Measurements from ENCODE around the gene ASB18. TPM values are rescaled to one million over a fixed set of nuclear protein-coding genes. Genes with fewer than 3 reads are reported as not detected.

The ASB18 gene
- total RNA-seq, 4 donors from 2014 or later: not detected

DNA sequence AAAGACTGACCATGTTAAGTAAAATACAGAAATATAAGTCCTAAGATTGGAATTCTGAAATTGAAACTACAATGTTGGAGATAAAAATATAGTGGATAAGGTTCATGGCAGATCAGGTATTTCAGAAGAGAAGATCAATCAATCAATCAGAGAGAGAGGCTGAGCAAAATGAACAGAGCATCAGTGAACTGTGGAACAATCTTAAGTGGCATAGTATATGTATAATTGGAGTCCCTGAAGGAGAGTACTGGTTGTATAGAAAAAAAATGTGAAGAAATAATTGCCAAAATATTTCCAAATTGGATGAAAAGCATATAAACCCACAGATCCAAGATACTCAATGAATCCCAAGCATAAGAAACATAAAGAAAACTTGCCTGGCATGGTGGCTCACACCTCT is 35.0 kb downstream of the ASB18 start:
- peaks cover 0 to 72% (median 11%) of the 10 kb centered on the region in 4 donors for H3K9me3 ChIP-seq
- no peaks in the 10 kb centered on the region for H3K36me3 ChIP-seq
- peaks cover 0 to 4% of the 10 kb centered on the region in 2 donors for H3K27me3 ChIP-seq
- no peak for TF ChIP-seq CTCF (IDR thresholded peaks at IDR 0.05)
- no peak for TF ChIP-seq EP300 (IDR thresholded peaks at IDR 0.05)
- TF ChIP-seq POLR2A (IDR thresholded peaks at IDR 0.05): no peak
- H3K4me3 ChIP-seq: no peak overlapping the region
- no peak overlapping the region for H3K27ac ChIP-seq
- H3K4me1 ChIP-seq: no peaks in the 10 kb centered on the region
- no peak for DNase-seq (ENCODE audit: low spot score in 2 of 2)

DNA sequence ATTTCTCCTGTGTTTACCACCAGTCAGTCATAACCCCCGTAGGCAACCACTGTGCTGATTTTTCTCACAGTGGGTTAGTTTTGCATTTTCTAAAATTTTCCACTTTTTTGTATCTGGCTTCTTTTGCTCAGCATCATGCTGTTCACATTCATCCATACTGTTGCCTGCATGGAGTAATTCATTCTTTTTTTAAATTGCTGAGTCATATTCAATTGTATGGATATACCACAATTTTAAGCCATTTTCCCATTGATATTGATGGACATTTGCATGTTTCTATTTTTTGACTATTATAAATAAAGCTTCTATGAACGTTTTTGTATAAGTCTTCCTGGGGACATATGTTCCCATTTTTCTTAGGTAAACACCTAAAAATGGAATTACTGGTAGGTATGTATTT is 40.5 kb downstream of the ASB18 start:
- 72 to 84% methylated on average over 2 of the region's 2 CpGs for WGBS, 2 donors
- no peak overlapping the region for H3K27ac ChIP-seq
- TF ChIP-seq EP300 (IDR thresholded peaks at IDR 0.05) (no peak), POLR2A (IDR thresholded peaks at IDR 0.05) (no peak), CTCF (IDR thresholded peaks at IDR 0.05) (no peak)
- DNase-seq (ENCODE audit: low spot score in 2 of 2): no peak
- no peak overlapping the region for H3K4me3 ChIP-seq
- no peaks in the 10 kb centered on the region for H3K36me3 ChIP-seq
- no peaks in the 10 kb centered on the region for H3K27me3 ChIP-seq
- H3K9me3 ChIP-seq: peaks cover 0 to 31% (median 4%) of the 10 kb centered on the region in 4 donors
- H3K4me1 ChIP-seq: no peaks in the 10 kb centered on the region

DNA sequence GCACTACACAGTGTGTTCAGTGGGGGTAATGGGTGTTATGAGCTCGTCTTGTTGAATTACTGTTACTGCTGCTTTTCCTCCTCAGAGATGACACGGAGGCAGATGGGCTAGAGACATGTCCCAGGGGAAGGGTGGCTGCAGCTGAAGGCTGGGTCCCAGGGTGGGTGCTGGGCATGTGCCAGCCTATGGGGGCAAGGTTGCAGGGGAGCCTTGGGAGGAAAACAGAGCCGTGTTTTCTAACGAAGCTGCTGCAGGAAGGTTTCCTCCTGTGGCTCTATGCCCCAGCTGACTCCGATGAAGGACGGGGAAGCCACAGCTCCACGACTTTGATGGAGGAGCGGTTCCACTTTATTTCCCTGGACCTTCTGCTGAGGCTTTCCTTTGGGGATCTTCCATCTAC is 42.4 kb downstream of the ASB18 start:
- no peak for DNase-seq (ENCODE audit: low spot score in 2 of 2)
- Histone ChIP-seq H3K36me3 (no peaks in the 10 kb centered on the region), H3K4me3 (no peak overlapping the region), H3K27ac (no peak overlapping the region), H3K9me3 (peaks cover 0 to 24% (median 4%) of the 10 kb centered on the region in 4 donors), H3K4me1 (no peaks in the 10 kb centered on the region), H3K27me3 (no peaks in the 10 kb centered on the region)
- TF ChIP-seq CTCF (IDR thresholded peaks at IDR 0.05) (no peak), EP300 (IDR thresholded peaks at IDR 0.05) (no peak), POLR2A (IDR thresholded peaks at IDR 0.05) (no peak)
- WGBS, 2 donors: 86% methylated on average over 8 of the region's 8 CpGs

- no peak overlapping the region for H3K4me3 ChIP-seq
- DNase-seq (ENCODE audit: low spot score in 2 of 2): no peak
- TF ChIP-seq CTCF (IDR thresholded peaks at IDR 0.05): no peak
- TF ChIP-seq POLR2A (IDR thresholded peaks at IDR 0.05): no peak
- no peak for TF ChIP-seq EP300 (IDR thresholded peaks at IDR 0.05)
- 78 to 81% methylated on average over 3 of the region's 3 CpGs for WGBS, 2 donors
- H3K9me3 ChIP-seq: peaks cover 0 to 12% (median 3%) of the 10 kb centered on the region in 4 donors
- H3K27me3 ChIP-seq: peaks cover 0 to 10% of the 10 kb centered on the region in 2 donors
- no peak overlapping the region for H3K27ac ChIP-seq
- H3K4me1 ChIP-seq: no peaks in the 10 kb centered on the region
- no peaks in the 10 kb centered on the region for H3K36me3 ChIP-seq
Measured at GRCh38 chr2:236219411-236219810, 44.8 kb downstream of the ASB18 start.

DNA sequence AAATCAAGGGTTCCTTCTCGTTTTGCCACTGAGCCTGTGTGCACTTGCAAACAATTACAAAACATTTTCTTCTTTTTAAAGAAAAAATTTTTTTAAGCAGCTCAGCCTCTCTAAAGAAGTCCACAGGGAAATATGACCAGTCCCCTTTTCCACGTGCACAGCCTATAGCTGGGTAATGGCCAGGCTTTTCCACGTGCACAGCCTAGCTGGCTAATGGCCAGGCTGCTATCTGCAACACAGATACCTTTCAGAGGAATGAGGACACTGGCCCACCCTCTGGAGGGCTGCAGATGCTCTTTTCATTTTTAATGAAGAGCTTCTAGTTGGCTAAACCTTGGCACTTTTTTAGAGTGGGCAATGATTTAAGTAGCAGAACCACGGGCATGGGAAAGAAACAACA is 46.3 kb downstream of the ASB18 start:
- WGBS, 2 donors: 38 to 39% methylated on average over 4 of the region's 4 CpGs

GRCh38 chr2:236216711-236217110 is 47.5 kb downstream of the ASB18 start:
- Histone ChIP-seq H3K9me3 (no peaks in the 10 kb centered on the region), H3K36me3 (no peaks in the 10 kb centered on the region), H3K4me1 (no peaks in the 10 kb centered on the region), H3K27me3 (peaks cover 0 to 24% of the 10 kb centered on the region in 2 donors), H3K4me3 (no peak overlapping the region), H3K27ac (no peak overlapping the region)
- no peak for TF ChIP-seq CTCF (IDR thresholded peaks at IDR 0.05)
- no peak for TF ChIP-seq POLR2A (IDR thresholded peaks at IDR 0.05)
- no peak for TF ChIP-seq EP300 (IDR thresholded peaks at IDR 0.05)
- DNase-seq (ENCODE audit: low spot score in 2 of 2): no peak
- WGBS, 2 donors: 86 to 91% methylated on average over 7 of the region's 7 CpGs

More for the DNA sequence above, 46.3 kb downstream of the ASB18 start:
- no peaks in the 10 kb centered on the region for H3K36me3 ChIP-seq
- no peak overlapping the region for H3K27ac ChIP-seq
- no peak for TF ChIP-seq POLR2A (IDR thresholded peaks at IDR 0.05)
- H3K4me3 ChIP-seq: no peak overlapping the region
- no peaks in the 10 kb centered on the region for H3K4me1 ChIP-seq
- H3K27me3 ChIP-seq: peaks cover 0 to 18% of the 10 kb centered on the region in 2 donors
- no peaks in the 10 kb centered on the region for H3K9me3 ChIP-seq
- no peak for DNase-seq (ENCODE audit: low spot score in 2 of 2)

All from tibial nerve (tissue), 4 donors.